Nephron progenitor cell (in vitro differentiated cells): ENCODE results near the gene SLX4IP.
A peak's percentile ranks its signal among the peaks of the same experiment; 100 is the strongest.

ENCODE experiments used
- DNase-seq: peaks from one replicate; pipeline ENCODE4 v3.0.0; 2021
- H3K27ac Mint-ChIP-seq: 2 replicates; pipeline ENCODE4 v1.8.0; 2021; ENCODE audit warnings: mild to moderate bottlenecking, moderate library complexity, mixed read lengths
- H3K27me3 Mint-ChIP-seq: 2 replicates; pipeline ENCODE4 v1.8.0; 2021; ENCODE audit warnings: mild to moderate bottlenecking, low read depth, mixed read lengths; ENCODE audit not compliant: poor library complexity
- H3K36me3 Mint-ChIP-seq: 2 replicates; pipeline ENCODE4 v1.8.0; 2021; ENCODE audit warnings: low read depth, mixed read lengths
- H3K4me1 Mint-ChIP-seq: 2 replicates; pipeline ENCODE4 v1.8.0; 2021; ENCODE audit warnings: mixed read lengths
- H3K4me3 Mint-ChIP-seq: 2 replicates; pipeline ENCODE4 v1.8.0; 2021; ENCODE audit warnings: mild to moderate bottlenecking, moderate library complexity, mixed read lengths
- H3K9me3 Mint-ChIP-seq: 2 replicates; pipeline ENCODE4 v1.8.0; 2021; ENCODE audit warnings: mild to moderate bottlenecking, moderate library complexity, mixed read lengths
- CTCF ChIP-seq: fragments of 200-600 bp; sonication (generic); IDR thresholded peaks from 2 replicates; pipeline ENCODE4 v1.5.0; 2021; ENCODE audit warnings: antibody characterized with exemption

Gene SLX4IP

DNA sequence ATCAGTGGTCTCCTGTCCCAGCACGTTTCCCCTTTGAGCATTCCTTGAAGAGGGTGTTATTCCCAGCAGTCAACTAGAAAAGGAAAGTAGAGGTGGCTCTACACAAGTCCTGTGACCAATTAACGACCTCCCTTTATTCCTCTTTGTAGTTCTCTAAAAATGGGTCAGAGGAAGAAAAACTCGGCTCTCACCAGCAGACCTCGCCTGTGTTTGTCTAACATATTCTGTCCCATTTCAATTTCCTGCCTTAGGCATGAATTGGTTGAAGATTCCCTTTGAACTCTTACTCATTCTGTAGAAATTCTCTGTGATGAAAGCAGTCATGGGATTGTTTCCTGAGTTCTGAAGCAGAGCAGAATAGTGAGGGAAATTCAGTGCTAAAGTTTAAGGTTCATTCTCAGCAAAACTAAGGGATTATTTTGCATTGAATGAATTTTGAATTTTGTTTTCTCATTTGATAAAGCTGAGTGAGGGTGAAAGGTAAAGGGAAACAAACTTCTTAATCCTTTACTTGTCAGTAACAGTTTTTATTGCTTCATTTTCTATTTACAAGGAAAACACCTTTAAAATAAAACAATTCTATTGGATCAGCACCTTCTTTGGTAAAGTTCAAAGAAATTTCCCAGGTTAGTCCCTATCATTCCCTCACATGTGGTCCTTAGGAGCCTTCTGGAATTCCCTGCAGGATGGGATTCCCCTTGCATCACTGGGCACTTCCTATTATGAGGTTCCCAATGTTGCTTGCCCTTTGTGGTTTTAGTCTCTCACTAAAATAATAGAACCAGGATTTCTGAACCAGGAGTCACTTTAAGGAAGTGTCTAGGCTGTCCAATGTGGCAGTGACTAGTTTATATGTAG is 105.8 kb downstream of the SLX4IP start:
- H3K4me1 Mint-ChIP-seq = peaks cover 21% of the 10 kb centered on the region
- H3K9me3 Mint-ChIP-seq = no peaks in the 10 kb centered on the region
- H3K4me3 Mint-ChIP-seq = no peak overlapping the region
- no peak for TF ChIP-seq CTCF
- peaks cover 6% of the 10 kb centered on the region for H3K27me3 Mint-ChIP-seq
- H3K27ac Mint-ChIP-seq = no peak overlapping the region
- no peak for DNase-seq
- no peaks in the 10 kb centered on the region for H3K36me3 Mint-ChIP-seq

DNA sequence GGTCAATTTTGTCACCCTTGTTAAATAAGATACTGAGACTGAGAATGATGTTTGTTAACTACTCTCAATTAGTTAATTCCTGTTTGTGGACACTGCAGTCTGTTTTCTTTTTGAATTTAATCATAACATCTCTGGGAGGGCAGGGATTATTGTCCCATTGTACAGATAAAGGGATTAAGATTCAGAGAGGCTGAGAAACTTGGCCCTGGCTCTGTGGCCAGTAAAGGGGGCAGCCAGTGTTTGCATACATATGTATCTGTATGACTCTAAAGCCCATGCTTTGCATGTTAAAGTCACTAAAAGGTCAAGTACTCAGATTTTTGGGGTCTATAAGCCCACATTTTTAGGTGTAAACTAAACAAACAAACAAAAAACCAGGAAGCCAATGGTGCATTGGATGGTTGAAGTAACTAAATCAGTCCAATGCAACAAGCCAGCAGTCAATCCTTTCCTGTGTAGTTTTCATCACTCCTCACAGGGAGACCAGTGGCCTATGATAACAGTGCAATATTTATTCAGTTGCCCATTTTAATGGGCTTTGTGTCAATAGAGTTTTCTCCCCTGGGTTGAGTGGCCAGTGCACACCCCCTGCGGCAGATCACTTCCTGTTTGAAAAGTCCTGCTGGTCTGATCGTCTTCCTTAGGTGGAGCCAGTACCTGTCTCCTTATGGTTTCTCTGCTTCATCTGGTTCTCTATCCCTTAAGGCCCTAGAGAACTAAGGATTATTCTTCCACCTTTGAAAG is 106.7 kb downstream of the SLX4IP start:
- no peak for TF ChIP-seq CTCF
- H3K27me3 Mint-ChIP-seq = peaks cover 6% of the 10 kb centered on the region
- H3K9me3 Mint-ChIP-seq = no peaks in the 10 kb centered on the region
- DNase-seq = no peak
- H3K4me3 Mint-ChIP-seq = no peak overlapping the region
- H3K4me1 Mint-ChIP-seq = peaks cover 31% of the 10 kb centered on the region
- no peak overlapping the region for H3K27ac Mint-ChIP-seq
- H3K36me3 Mint-ChIP-seq = no peaks in the 10 kb centered on the region

- peaks cover 37% of the 10 kb centered on the region for H3K4me1 Mint-ChIP-seq
- no peak for DNase-seq
- H3K27me3 Mint-ChIP-seq = peaks cover 6% of the 10 kb centered on the region
- H3K9me3 Mint-ChIP-seq = no peaks in the 10 kb centered on the region
- H3K4me3 Mint-ChIP-seq = no peak overlapping the region
- H3K27ac Mint-ChIP-seq = no peak overlapping the region
- no peaks in the 10 kb centered on the region for H3K36me3 Mint-ChIP-seq
- no peak for TF ChIP-seq CTCF
These were observed 107.3 kb downstream of the SLX4IP start for GRCh38 chr20:10542442-10542841.

GRCh38 chr20:10543480-10543879 is 108.4 kb downstream of the SLX4IP start:
- Mint-ChIP-seq H3K9me3 (no peaks in the 10 kb centered on the region), H3K4me1 (peaks cover 42% of the 10 kb centered on the region), H3K27ac (no peak overlapping the region), H3K36me3 (no peaks in the 10 kb centered on the region), H3K27me3 (peaks cover 6% of the 10 kb centered on the region), H3K4me3 (no peak overlapping the region)
- no peak for TF ChIP-seq CTCF
- DNase-seq = no peak

DNA sequence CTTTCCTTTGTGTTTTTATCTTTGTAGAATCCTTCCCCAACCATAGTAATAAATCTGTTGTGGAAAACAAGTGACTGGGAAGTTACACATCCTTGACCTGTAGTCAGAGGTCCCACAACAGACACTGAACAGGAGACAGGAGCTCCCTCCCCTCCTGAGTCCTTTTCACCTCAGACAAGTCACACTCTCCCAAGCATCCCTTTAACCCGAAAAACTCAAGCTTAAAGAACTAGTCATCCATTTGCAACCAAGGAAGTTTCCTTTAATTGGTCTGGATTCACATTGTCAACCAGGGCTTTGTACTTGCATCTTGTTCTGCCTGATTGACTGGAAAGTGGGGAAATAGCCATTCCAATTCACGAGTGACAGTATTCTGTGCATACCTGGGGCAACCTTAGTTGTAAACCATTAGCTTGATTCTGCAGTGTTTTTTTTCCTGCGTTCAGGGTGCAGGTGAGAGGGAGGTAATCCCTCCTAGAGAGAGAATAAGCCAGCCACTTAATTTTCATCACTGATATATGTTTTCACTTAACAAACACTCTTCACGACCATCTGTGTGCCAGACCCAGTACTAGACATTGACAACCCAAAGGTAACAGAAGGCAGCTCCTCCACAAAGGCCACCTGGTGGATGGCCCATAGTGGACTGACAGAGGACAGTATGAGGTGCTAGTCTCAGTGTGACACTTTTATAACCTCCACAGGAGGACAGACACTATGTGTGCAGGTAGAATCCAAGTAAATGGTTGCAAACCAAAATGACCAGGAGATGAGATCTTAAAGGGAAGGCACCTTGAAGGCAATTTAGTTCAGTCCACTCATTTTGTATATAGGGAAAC is 112.4 kb downstream of the SLX4IP start:
- peak overlapping the region; percentile 22 for H3K4me3 Mint-ChIP-seq
- no peak for DNase-seq
- H3K27me3 Mint-ChIP-seq = peaks cover 6% of the 10 kb centered on the region
- no peaks in the 10 kb centered on the region for H3K9me3 Mint-ChIP-seq
- no peaks in the 10 kb centered on the region for H3K36me3 Mint-ChIP-seq
- no peak for TF ChIP-seq CTCF
- peak overlapping the region; percentile 41 for H3K27ac Mint-ChIP-seq
- H3K4me1 Mint-ChIP-seq = peaks cover 60% of the 10 kb centered on the region
